H1 (cell line): Measurements from ENCODE around the gene PFKFB3. TPM values are rescaled to one million over a fixed set of nuclear protein-coding genes. Genes with fewer than 3 reads are reported as not detected.

Experiments used
- CTCF ChIA-PET: fragments of 300-600 bp; sonication (Branson Sonifier 250); formaldehyde crosslinking; loops from one replicate; lab custom pipeline; 2021; ENCODE audit not compliant: partially characterized antibody; lab: Charles Lee
- POLR2A ChIA-PET: fragments of 300-600 bp; sonication (Branson Sonifier 250); formaldehyde crosslinking; loops from one replicate; lab custom pipeline; 2021; ENCODE audit warnings: inconsistent platforms; ENCODE audit not compliant: partially characterized antibody; lab: Charles Lee
- DNase-seq, 2 experiments: peaks; one replicate each; pipeline versions ENCODE4 v3.0.0 to v3.0.0-alpha.2; 2010 to 2022; ENCODE audit warnings: low spot score in 2 of 2, low read depth in 1 of 2, mixed read lengths in 1 of 2
- FAIRE-seq: peaks from 2 replicates; lab custom pipeline; 2011; peaks lifted over from hg19 to GRCh38; lab: Jason Lieb, UNC
- H2AFZ ChIP-seq: 2 replicates; pipeline ENCODE4 v1.8.1; 2012; ENCODE audit warnings: low read length, inconsistent platforms
- H2AK5ac ChIP-seq: 2 replicates; pipeline ENCODE4 v1.6.1; 2013; ENCODE audit warnings: low read depth, low read length
- H2BK120ac ChIP-seq: replicated peaks from 2 replicates; pipeline ENCODE3; 2013; ENCODE audit warnings: low read depth, low read length, inconsistent platforms
- H2BK12ac ChIP-seq: 2 replicates; pipeline ENCODE4 v1.6.1; 2013; ENCODE audit warnings: low read depth, low read length
- H2BK15ac ChIP-seq: 2 replicates; pipeline ENCODE4 v1.6.1; 2013; ENCODE audit warnings: low read length
- H2BK20ac ChIP-seq: 2 replicates; pipeline ENCODE4 v1.6.1; 2013; ENCODE audit warnings: low read length
- H2BK5ac ChIP-seq: 2 replicates; pipeline ENCODE4 v1.6.1; 2013; ENCODE audit warnings: low read depth, low read length
- H3K14ac ChIP-seq: 2 replicates; pipeline ENCODE4 v1.6.1; 2013; ENCODE audit warnings: inconsistent platforms; ENCODE audit not compliant: insufficient read length
- H3K18ac ChIP-seq: 2 replicates; pipeline ENCODE4 v1.6.1; 2013; ENCODE audit warnings: low read length; ENCODE audit errors: extremely low read depth
- H3K23ac ChIP-seq: 2 replicates; pipeline ENCODE4 v1.6.1; 2013; ENCODE audit warnings: inconsistent platforms; ENCODE audit not compliant: insufficient read length
- H3K23me2 ChIP-seq: 2 replicates; pipeline ENCODE4 v1.6.1; 2013; ENCODE audit warnings: low read depth, low read length
- H3K27ac ChIP-seq: 2 replicates; pipeline ENCODE4 v1.6.1; 2011; ENCODE audit warnings: low read depth, low read length, inconsistent platforms
- H3K27me3 ChIP-seq, 4 experiments: replicated peaks in 1 of 4; 1 replicate in 1 of 4; 2 replicates in 3 of 4; pipeline versions ENCODE4 v1.6.1 to v1.8.1; 2011 to 2013; ENCODE audit warnings: low read length in 3 of 4, mild to moderate bottlenecking in 3 of 4, inconsistent platforms in 2 of 4, mixed read lengths in 2 of 4, moderate library complexity in 1 of 4; ENCODE audit not compliant: control insufficient read depth in 3 of 4, insufficient read depth in 3 of 4; ENCODE audit errors: extremely low read depth in 1 of 4
- H3K36me3 ChIP-seq, 4 experiments: 2 replicates each; pipeline versions ENCODE4 v1.6.1 to v1.8.1; 2011 to 2013; ENCODE audit warnings: mild to moderate bottlenecking in 4 of 4, low read length in 3 of 4, moderate library complexity in 2 of 4, control low read depth in 1 of 4, inconsistent platforms in 1 of 4; ENCODE audit not compliant: insufficient read depth in 4 of 4, control insufficient read depth in 2 of 4
- H3K4ac ChIP-seq: replicated peaks from 2 replicates; pipeline ENCODE3; 2013; ENCODE audit warnings: low read length, low read depth, mixed read lengths, inconsistent platforms; ENCODE audit not compliant: insufficient read length
- H3K4me1 ChIP-seq, 4 experiments: replicated peaks in 1 of 4; 1 replicate in 1 of 4; 2 replicates in 3 of 4; pipeline versions ENCODE4 v1.6.1 to v1.8.1; 2011 to 2013; ENCODE audit warnings: low read length in 3 of 4, inconsistent platforms in 2 of 4, mixed read lengths in 1 of 4; ENCODE audit not compliant: insufficient read depth in 4 of 4, control insufficient read depth in 3 of 4
- H3K4me2 ChIP-seq, 2 experiments: 2 replicates each; pipeline versions ENCODE4 v1.6.1 to v1.8.1; 2011 to 2013; ENCODE audit warnings: low read depth in 2 of 2, low read length in 2 of 2, control low read depth in 1 of 2, inconsistent platforms in 1 of 2, mild to moderate bottlenecking in 1 of 2; ENCODE audit not compliant: insufficient read depth in 1 of 2
- H3K4me3 ChIP-seq, 4 experiments: fragments of 200-600, 300-600 bp in 1 of 4; sonication (generic), shearing (Covaris generic), sonication (Bioruptor Twin) in 1 of 4; 2 replicates each; pipeline versions ENCODE4 v1.5.1 to v1.8.1; 2011 to 2016; ENCODE audit warnings: low read length in 4 of 4, low read depth in 3 of 4, control low read depth in 2 of 4, inconsistent platforms in 2 of 4, mild to moderate bottlenecking in 2 of 4, mixed read lengths in 1 of 4, moderate library complexity in 1 of 4; ENCODE audit not compliant: insufficient read depth in 2 of 4; ENCODE audit errors: extremely low read depth in 1 of 4
- H3K56ac ChIP-seq: replicated peaks from 2 replicates; pipeline ENCODE3; 2013; ENCODE audit warnings: low read depth, mild to moderate bottlenecking, mixed read lengths, low read length, inconsistent platforms; ENCODE audit not compliant: insufficient read length
- H3K79me1 ChIP-seq: 2 replicates; pipeline ENCODE4 v1.6.1; 2013; ENCODE audit warnings: low read depth, low read length, control low read depth
- H3K79me2 ChIP-seq, 2 experiments: 2 replicates each; pipeline versions ENCODE4 v1.6.1 to v1.8.1; 2012 to 2013; ENCODE audit warnings: low read length in 2 of 2, mild to moderate bottlenecking in 2 of 2, inconsistent platforms in 1 of 2; ENCODE audit not compliant: insufficient read depth in 2 of 2, control insufficient read depth in 1 of 2
- H3K9ac ChIP-seq, 4 experiments: replicated peaks in 1 of 4; 1 replicate in 1 of 4; 2 replicates in 3 of 4; pipeline versions ENCODE4 v1.6.1 to v1.8.1; 2011 to 2013; ENCODE audit warnings: low read depth in 3 of 4, low read length in 3 of 4, control low read depth in 2 of 4, mild to moderate bottlenecking in 2 of 4, moderate library complexity in 2 of 4, inconsistent platforms in 1 of 4; ENCODE audit errors: extremely low read depth in 1 of 4
- H3K9me3 ChIP-seq, 2 experiments: 2 replicates each; pipeline versions ENCODE4 v1.6.1 to v1.8.1; 2012 to 2013; ENCODE audit warnings: mild to moderate bottlenecking in 2 of 2, moderate library complexity in 2 of 2, control low read depth in 1 of 2, inconsistent platforms in 1 of 2, low read depth in 1 of 2, low read length in 1 of 2, mixed read lengths in 1 of 2; ENCODE audit not compliant: insufficient read depth in 2 of 2
- H4K20me1 ChIP-seq, 2 experiments: replicated peaks in 1 of 2; 2 replicates each; pipeline versions ENCODE3 to v1.8.1; 2011 to 2013; ENCODE audit warnings: inconsistent platforms in 2 of 2, low read length in 2 of 2, mild to moderate bottlenecking in 1 of 2; ENCODE audit not compliant: insufficient read depth in 2 of 2, control insufficient read depth in 1 of 2
- H4K5ac ChIP-seq: 2 replicates; pipeline ENCODE4 v1.6.1; 2013; ENCODE audit warnings: low read length, low read depth, mixed read lengths, inconsistent platforms; ENCODE audit not compliant: insufficient read length
- H4K8ac ChIP-seq: 2 replicates; pipeline ENCODE4 v1.8.0; 2013; ENCODE audit warnings: mild to moderate bottlenecking, moderate library complexity, low read length, inconsistent platforms; ENCODE audit not compliant: insufficient read depth; ENCODE audit errors: extremely low read depth
- H4K91ac ChIP-seq: replicated peaks from 2 replicates; pipeline ENCODE3; 2013; ENCODE audit warnings: low read length, mixed read lengths, inconsistent platforms; ENCODE audit not compliant: insufficient read length
- BCL11A ChIP-seq, 2 experiments: IDR thresholded peaks; one replicate each; pipeline ENCODE4 v1.6.1; 2011; ENCODE audit warnings: low read depth in 2 of 2, low read length in 2 of 2, mild to moderate bottlenecking in 2 of 2
- TAF7 ChIP-seq: optimal IDR thresholded peaks from 2 replicates; pipeline ENCODE3; 2011; ENCODE audit warnings: low read depth, mild to moderate bottlenecking, inconsistent platforms, low read length, moderate library complexity, borderline replicate concordance
- WGBS, 2 experiments: shearing (Covaris generic) in 1 of 2; methylation state at CpG; one replicate each; pipeline versions ENCODE4 v1.1.6 to v1.1.7; 2013 to 2015; ENCODE audit warnings: low lambda C conversion rate in 2 of 2, mixed read lengths in 2 of 2, inconsistent platforms in 1 of 2, low coverage in 1 of 2, missing lambda C conversion rate in 1 of 2; ENCODE audit not compliant: insufficient replicate concordance in 2 of 2, insufficient coverage in 1 of 2, insufficient read length in 1 of 2; ENCODE audit errors: extremely low coverage in 1 of 2, missing lambda C conversion rate in 1 of 2; 5-methylcytosine and 5-hydroxymethylcytosine counted together
- polyA plus RNA-seq, 7 experiments: library from polyadenylated mRNA; depleted of rRNA in 3 of 7; stranded (reverse) in 5 of 7; unstranded in 2 of 7; fragments of >200 nt in 5 of 7; fragments of 200-250 nt in 2 of 7; gene quantifications; 1 replicate in 5 of 7; 2 replicates in 1 of 7; 4 replicates in 1 of 7; pipeline versions ENCODE4 v1.2.1 to v1.2.3, GENCODE V29; 2011 to 2013; ENCODE audit warnings: missing spikeins in 2 of 7, mixed read lengths in 2 of 7
- total RNA-seq: library from RNA; stranded (reverse); fragmentation: NEBNext Ultra II Directional; extraction: Animal tissue kit (Norgen Biotek cat#: 25700); gene quantifications from 2 replicates; pipeline ENCODE4 v1.2.1, GENCODE V29; 2021

Gene PFKFB3
- total and polyA plus RNA-seq, 2 of the 8 experiments (the other 6 are each of a cell fraction or from before 2014, with no cell fraction given), result 15.6 to 32.0 TPM

DNA sequence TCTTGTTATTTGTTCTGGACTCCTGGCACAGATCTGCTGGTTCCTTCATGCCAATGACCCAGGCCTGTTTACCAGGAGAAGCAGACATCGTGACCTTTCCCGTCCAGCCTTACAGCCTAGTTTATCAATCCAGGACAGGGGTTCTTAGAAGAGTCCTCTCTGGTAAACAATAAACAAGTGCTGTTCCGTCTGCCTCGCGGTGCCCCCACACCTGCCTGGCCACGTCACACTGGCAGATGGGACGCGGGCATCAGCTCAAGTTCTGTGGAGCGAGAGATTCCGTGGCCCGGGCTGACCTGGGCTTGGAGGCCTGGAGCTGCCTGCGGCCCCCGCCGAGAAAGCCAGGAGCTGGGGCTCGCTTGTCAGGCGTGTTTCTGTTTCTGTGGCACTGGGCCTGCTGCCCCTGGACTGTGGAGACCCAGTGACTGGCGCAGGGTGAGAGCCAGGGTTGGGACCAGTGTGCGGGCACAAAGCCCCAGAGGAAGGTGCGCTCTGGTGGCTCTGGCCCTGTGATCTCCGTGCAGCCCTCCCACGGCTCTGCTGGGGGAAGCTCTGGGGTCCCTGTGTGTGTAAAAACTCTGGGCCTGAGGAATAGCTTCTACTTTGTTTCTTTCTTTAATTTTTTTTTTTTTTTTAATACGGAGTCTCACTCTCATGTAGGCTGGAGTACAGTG lies 28.4 kb upstream of the PFKFB3 start:
- Histone ChIP-seq H3K4me3 (no peak overlapping the region), H3K27ac (no peak overlapping the region), H2BK12ac (no peak overlapping the region), H3K23me2 (no peaks in the 10 kb centered on the region), H3K36me3 (no peaks in the 10 kb centered on the region; a peak in 1 of 8 replicates), H3K23ac (no peak overlapping the region), H3K79me2 (peaks cover 0 to 16% of the 10 kb centered on the region in 2 experiments; a peak in 2 of 4 replicates), H2AFZ (no peak overlapping the region), H4K20me1 (peaks cover 5 to 18% of the 10 kb centered on the region in 2 experiments), H2BK20ac (no peak overlapping the region), H2AK5ac (no peak overlapping the region), H3K79me1 (peaks cover 11% of the 10 kb centered on the region), H3K4me1 (peaks cover 0 to 3% (median 0%) of the 10 kb centered on the region in 4 experiments; a peak in 1 of 7 replicates), H2BK5ac (no peak overlapping the region), H3K14ac (no peak overlapping the region), H2BK120ac (no peak overlapping the region), H3K9ac (no peak overlapping the region), H3K27me3 (no peaks in the 10 kb centered on the region), H3K4me2 (no peak overlapping the region), H4K91ac (no peak overlapping the region), H4K8ac (no peak overlapping the region; the same call in 1 of the 2 replicates), H3K56ac (no peak overlapping the region), H4K5ac (no peak overlapping the region), H2BK15ac (no peak overlapping the region), H3K4ac (no peak overlapping the region), H3K18ac (no peak overlapping the region), H3K9me3 (no peaks in the 10 kb centered on the region)
- CTCF ChIA-PET, result interaction anchor here (0.6 to 4.7 kb wide), 14 partner anchors 8 to 1195 kb away, joined by 3 to 29 read pairs (median 4); partner anchors contain the start of gene PFKFB3
- FAIRE-seq (no peak), DNase-seq (no peak)
- TF ChIP-seq BCL11A (IDR thresholded peaks at IDR 0.05; ENCODE audit: low read depth in 2 of 2, low read length in 2 of 2), result no peak
- TF ChIP-seq TAF7, result no peak
- WGBS, 2 experiments, result 92% methylated on average over 22 of the region's 22 CpGs; no CpG with 5 or more reads in 1 of the 2 experiments
- POLR2A ChIA-PET, result interaction anchor here (1.4 to 1.5 kb wide), 2 partner anchors 12 to 28 kb away, joined by 6 to 8 read pairs; partner anchors contain the start of gene PFKFB3
